ENCODE data around the gene CCDC85B. TPM values are rescaled to one million over a fixed set of nuclear protein-coding genes. Genes with fewer than 3 reads are reported as not detected.

CCDC85B gene
- total and polyA plus RNA-seq, 4 donors = 15.7 to 53.9 (median 36.8) TPM

DNA sequence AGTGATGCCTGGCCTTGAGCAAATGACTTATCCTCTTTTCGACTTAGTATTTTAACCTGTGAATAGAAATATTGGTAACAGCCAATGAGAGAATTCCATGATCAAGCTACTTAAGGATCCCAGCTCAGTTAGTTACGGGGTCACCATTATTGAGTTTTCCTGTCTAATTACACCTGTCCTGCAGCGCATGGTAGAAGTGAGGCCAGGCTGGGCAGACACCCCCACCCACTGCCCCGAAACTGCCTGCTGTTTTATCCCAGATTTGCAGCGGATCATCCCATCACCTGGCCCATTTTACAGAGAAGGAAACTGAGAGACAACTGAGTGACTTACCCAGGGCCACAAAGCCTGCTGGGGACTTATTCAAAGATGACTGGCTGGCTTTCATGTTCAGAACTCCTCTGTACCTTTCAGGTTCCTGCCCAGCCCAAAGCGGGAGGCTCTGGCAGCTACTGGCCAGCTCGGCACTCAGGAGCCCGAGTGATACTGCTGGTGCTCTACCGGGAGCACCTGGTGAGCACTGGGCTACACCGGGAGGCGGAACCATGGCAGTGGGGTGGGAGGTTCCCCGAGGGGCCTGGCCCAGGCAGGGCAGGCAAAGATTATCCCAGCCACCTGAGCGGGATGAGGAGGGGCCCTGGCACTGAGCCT is 28.8 kb upstream of the CCDC85B start:
- Histone ChIP-seq H3K4me1 (ENCODE audit: control insufficient read depth, insufficient read depth, low read length) (peaks cover 41% of the 10 kb centered on the region), H3K36me3 (ENCODE audit: control insufficient read depth, insufficient read depth, low read length) (peaks cover 58% of the 10 kb centered on the region), H3K9me3 (ENCODE audit: control insufficient read depth, insufficient read depth, low read length) (no peaks in the 10 kb centered on the region), H3K27me3 (ENCODE audit: control insufficient read depth, insufficient read depth, low read length) (no peaks in the 10 kb centered on the region), H3K27ac (ENCODE audit: low read depth, low read length) (peak overlapping the region; percentile 100), H3K4me3 (ENCODE audit: low read depth, low read length) (peak overlapping the region; percentile 96)
- WGBS (ENCODE audit: insufficient coverage) = 89% methylated on average over 10 of the region's 13 CpGs
- DNase-seq (ENCODE audit: low read depth in 4 of 6, low spot score in 6 of 6) = peak in 1 of 6 donors; percentile 3

DNA sequence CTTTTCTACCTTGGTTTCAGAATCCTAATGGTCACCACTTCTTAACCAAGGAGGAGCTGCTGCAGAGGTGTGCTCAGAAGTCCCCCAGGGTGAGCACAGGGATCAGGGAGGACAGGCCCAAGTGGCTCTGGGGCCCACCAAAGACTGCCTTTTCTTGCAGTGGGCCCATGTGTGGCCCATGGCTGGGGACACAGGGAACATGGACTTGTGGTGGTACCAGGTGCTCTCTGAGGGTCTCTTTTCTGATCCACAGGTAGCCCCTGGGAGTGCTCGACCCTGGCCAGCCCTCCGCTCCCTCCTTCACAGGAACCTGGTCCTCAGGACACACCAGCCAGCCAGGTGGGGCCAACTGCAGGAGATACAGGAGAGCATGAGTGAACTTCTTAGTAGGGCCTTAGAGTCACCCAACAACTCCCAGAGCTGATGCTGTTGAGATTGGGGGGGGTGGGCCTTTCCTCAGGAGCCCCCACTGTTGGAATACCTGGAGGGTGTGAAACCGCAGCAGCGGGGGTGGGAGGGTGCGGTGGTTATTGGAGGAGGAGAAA is 28.2 kb upstream of the CCDC85B start:
- Histone ChIP-seq H3K9me3 (ENCODE audit: control insufficient read depth, insufficient read depth, low read length) (no peaks in the 10 kb centered on the region), H3K4me3 (ENCODE audit: low read depth, low read length) (no peak overlapping the region), H3K4me1 (ENCODE audit: control insufficient read depth, insufficient read depth, low read length) (peaks cover 37% of the 10 kb centered on the region), H3K27ac (ENCODE audit: low read depth, low read length) (no peak overlapping the region), H3K36me3 (ENCODE audit: control insufficient read depth, insufficient read depth, low read length) (peaks cover 60% of the 10 kb centered on the region), H3K27me3 (ENCODE audit: control insufficient read depth, insufficient read depth, low read length) (no peaks in the 10 kb centered on the region)
- 96% methylated on average over 4 of the region's 5 CpGs for WGBS (ENCODE audit: insufficient coverage)
- DNase-seq (ENCODE audit: low read depth in 4 of 6, low spot score in 6 of 6) = no peak

DNA sequence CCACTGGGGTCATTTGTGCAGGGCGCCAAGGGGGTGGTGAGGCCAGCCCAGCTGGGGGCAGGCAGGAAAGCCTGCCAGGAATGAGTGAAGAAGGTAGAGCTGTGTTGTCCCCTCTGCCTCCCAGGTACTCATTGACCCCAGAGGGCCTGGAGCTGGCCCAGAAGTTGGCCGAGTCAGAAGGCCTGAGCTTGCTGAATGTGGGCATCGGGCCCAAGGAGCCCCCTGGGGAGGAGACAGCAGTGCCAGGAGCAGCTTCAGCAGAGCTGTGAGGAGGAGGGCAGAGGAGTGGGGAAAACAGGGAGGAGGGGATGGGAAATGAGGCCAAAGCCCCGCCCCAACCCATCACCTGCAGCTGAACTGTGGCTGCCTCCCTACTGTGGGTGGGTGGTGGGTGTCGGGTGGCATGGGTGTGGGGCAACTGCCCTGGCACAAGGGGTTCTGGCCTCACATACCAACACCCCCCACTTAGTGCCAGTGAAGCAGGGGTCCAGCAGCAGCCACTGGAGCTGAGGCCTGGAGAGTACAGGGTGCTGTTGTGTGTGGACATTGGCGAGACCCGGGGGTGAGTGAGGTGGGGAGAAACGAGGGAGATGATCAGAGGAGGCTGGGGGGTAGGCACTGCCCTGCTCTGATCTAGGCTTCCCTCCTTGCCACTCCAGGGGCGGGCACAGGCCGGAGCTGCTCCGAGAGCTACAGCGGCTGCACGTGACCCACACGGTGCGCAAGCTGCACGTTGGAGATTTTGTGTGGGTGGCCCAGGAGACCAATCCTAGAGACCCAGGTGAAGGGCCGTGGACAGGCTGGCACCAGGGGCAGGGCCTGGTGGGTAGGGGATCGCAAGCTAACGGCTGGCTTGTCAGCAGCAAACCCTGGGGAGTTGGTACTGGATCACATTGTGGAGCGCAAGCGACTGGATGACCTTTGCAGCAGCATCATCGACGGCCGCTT is 27.3 kb upstream of the CCDC85B start:
- H3K4me1 ChIP-seq (ENCODE audit: control insufficient read depth, insufficient read depth, low read length) = peaks cover 42% of the 10 kb centered on the region
- DNase-seq (ENCODE audit: low read depth in 4 of 6, low spot score in 6 of 6) = peak in 1 of 6 donors; percentile 7
- no peak overlapping the region for H3K27ac ChIP-seq (ENCODE audit: low read depth, low read length)
- H3K4me3 ChIP-seq (ENCODE audit: low read depth, low read length) = no peak overlapping the region
- WGBS (ENCODE audit: insufficient coverage) = 91% methylated on average over 23 of the region's 24 CpGs
- H3K36me3 ChIP-seq (ENCODE audit: control insufficient read depth, insufficient read depth, low read length) = peaks cover 68% of the 10 kb centered on the region
- no peaks in the 10 kb centered on the region for H3K9me3 ChIP-seq (ENCODE audit: control insufficient read depth, insufficient read depth, low read length)
- H3K27me3 ChIP-seq (ENCODE audit: control insufficient read depth, insufficient read depth, low read length) = no peaks in the 10 kb centered on the region

DNA sequence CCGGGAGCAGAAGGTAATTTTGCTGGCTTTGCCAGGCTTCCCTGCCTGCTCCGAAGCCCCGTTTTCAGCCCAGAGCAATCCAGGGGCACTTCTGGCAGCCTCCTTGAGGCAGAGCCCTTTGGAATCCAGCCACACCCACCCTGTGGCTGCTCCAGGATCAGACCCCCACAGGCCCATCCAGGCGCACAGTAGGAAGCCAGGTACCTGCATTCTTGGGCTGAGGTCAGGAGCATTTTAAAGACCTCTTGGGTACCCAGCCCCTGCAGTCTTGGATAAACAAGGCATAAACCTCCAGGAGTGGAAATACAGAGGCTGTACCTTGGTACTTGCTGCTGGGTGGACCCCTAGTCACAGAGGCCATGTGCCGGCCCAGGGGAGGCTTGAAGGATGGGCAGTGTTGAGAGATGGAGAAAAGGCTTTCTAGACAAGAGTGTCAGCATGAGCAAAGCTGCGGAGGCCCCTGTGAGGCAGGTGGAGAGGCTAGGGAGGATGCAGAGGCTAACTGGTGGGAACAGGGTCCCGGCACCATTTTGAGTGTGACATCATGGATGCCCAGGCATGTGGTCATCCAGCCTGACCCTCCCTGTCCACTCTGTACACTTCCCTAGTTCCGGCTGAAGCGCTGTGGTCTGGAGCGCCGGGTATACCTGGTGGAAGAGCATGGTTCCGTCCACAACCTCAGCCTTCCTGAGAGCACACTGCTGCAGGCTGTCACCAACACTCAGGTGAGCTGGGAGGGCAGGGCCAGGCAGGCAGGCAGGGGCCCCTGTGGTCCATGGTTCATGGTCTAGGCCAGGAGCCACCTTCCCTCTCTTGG is 26.4 kb upstream of the CCDC85B start:
- no peaks in the 10 kb centered on the region for H3K9me3 ChIP-seq (ENCODE audit: control insufficient read depth, insufficient read depth, low read length)
- H3K27ac ChIP-seq (ENCODE audit: low read depth, low read length) = no peak overlapping the region
- no peaks in the 10 kb centered on the region for H3K27me3 ChIP-seq (ENCODE audit: control insufficient read depth, insufficient read depth, low read length)
- no peak for DNase-seq (ENCODE audit: low read depth in 4 of 6, low spot score in 6 of 6)
- H3K4me1 ChIP-seq (ENCODE audit: control insufficient read depth, insufficient read depth, low read length) = peaks cover 39% of the 10 kb centered on the region
- H3K4me3 ChIP-seq (ENCODE audit: low read depth, low read length) = no peak overlapping the region
- WGBS (ENCODE audit: insufficient coverage) = 92% methylated on average over 12 of the region's 12 CpGs
- H3K36me3 ChIP-seq (ENCODE audit: control insufficient read depth, insufficient read depth, low read length) = peaks cover 71% of the 10 kb centered on the region

DNA sequence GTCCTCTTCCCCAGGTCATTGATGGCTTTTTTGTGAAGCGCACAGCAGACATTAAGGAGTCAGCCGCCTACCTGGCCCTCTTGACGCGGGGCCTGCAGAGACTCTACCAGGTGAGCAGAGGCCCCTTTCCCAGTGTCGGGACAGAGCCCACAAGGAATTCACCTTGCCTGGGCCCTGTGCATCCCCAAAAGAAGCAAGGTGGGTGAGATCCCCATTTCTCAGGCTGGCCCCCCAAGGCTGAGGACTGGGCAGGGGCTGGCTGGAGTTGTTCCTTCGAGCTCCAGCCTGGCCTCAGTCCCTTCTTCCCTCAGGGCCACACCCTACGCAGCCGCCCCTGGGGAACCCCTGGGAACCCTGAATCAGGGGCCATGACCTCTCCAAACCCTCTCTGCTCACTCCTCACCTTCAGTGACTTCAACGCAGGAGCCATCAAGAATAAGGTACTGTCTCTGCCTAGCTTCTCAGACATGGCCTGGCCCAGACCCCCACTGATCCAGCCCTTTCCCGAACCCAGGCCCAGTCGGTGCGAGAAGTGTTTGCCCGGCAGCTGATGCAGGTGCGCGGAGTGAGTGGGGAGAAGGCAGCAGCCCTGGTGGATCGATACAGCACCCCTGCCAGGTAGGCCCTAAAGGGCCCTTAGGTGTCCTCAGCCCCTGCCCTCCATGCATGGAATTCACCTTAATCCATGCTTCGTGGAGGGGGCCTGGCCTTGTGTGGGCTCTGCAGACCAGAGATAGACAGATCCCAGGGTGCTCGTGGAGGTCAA is 25.6 kb upstream of the CCDC85B start:
- H3K27ac ChIP-seq (ENCODE audit: low read depth, low read length) = no peak overlapping the region
- H3K27me3 ChIP-seq (ENCODE audit: control insufficient read depth, insufficient read depth, low read length) = no peaks in the 10 kb centered on the region
- no peak overlapping the region for H3K4me3 ChIP-seq (ENCODE audit: low read depth, low read length)
- WGBS (ENCODE audit: insufficient coverage) = 93% methylated on average over 18 of the region's 18 CpGs
- H3K9me3 ChIP-seq (ENCODE audit: control insufficient read depth, insufficient read depth, low read length) = no peaks in the 10 kb centered on the region
- peaks cover 77% of the 10 kb centered on the region for H3K36me3 ChIP-seq (ENCODE audit: control insufficient read depth, insufficient read depth, low read length)
- DNase-seq (ENCODE audit: low read depth in 4 of 6, low spot score in 6 of 6) = no peak
- peaks cover 35% of the 10 kb centered on the region for H3K4me1 ChIP-seq (ENCODE audit: control insufficient read depth, insufficient read depth, low read length)

DNA sequence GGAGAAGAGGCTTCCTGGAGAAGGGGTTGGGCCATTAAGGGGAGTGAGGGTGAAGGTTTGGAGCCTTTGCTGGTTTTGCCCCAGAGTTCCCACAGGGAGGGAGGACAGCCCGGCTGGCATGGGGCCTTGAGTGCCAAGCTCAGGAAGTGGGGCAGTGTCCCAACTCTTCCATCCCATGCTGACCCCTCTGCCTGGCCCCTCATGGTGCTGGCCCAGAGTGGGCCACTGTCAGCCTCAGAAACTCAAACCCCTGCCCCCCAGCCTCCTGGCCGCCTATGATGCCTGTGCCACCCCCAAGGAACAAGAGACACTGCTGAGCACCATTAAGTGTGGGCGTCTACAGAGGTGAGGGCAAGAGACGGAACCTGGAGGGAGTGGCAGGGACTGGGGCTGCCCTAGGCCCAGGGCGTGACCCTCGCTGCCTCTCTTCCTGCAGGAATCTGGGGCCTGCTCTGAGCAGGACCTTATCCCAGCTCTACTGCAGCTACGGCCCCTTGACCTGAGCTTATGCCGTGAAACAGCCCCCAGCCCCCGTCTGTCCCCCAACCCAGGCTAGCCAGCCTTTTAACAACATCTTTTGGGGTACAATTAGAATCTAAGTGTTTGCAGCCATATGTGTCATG is 24.8 kb upstream of the CCDC85B start:
- no peaks in the 10 kb centered on the region for H3K27me3 ChIP-seq (ENCODE audit: control insufficient read depth, insufficient read depth, low read length)
- WGBS (ENCODE audit: insufficient coverage) = 96% methylated on average over 8 of the region's 9 CpGs
- H3K4me1 ChIP-seq (ENCODE audit: control insufficient read depth, insufficient read depth, low read length) = peaks cover 32% of the 10 kb centered on the region
- no peak overlapping the region for H3K27ac ChIP-seq (ENCODE audit: low read depth, low read length)
- no peaks in the 10 kb centered on the region for H3K9me3 ChIP-seq (ENCODE audit: control insufficient read depth, insufficient read depth, low read length)
- H3K36me3 ChIP-seq (ENCODE audit: control insufficient read depth, insufficient read depth, low read length) = peaks cover 85% of the 10 kb centered on the region
- DNase-seq (ENCODE audit: low read depth in 4 of 6, low spot score in 6 of 6) = no peak
- H3K4me3 ChIP-seq (ENCODE audit: low read depth, low read length) = no peak overlapping the region

DNA sequence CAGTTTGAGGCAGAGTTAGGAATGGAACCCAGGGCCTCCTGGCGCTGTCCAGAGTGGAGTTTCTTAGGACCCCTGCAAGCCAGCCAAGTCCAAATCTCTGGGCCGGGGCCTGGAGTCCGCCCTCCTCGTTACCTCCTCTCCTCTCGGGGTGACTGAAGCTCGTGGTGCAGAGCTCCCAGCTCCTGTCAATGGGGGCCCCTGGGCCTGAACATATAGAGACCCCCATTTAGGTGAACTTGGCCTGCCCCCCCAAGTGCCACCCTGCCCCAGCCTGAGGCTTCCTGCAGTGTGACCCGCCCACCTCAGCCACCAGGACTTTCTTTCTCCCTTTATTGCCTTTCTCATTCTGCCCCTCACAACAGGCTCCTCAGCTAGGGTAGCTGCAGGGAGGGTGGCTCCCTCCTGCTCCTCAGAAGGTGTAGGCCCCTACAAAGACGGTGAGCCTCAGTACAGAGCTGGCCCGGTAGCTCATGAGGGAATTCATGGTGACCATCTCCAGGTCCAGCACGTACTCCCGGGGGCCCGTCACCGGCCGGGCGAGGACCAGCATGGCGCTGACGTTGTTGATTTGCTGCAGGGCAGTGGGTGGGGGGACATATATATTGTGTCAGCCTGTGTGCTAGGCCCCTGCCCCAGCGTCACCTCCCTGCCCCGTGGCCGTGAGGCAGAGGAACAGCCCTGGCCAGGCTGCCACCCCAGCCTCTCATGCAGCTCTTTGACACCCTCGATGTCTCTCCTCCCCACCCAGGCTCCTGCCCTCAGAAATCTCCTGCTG is 23.8 kb upstream of the CCDC85B start:
- 88% methylated on average over 21 of the region's 21 CpGs for WGBS (ENCODE audit: insufficient coverage)
- DNase-seq (ENCODE audit: low read depth in 4 of 6, low spot score in 6 of 6) = no peak
- H3K27ac ChIP-seq (ENCODE audit: low read depth, low read length) = no peak overlapping the region
- no peaks in the 10 kb centered on the region for H3K27me3 ChIP-seq (ENCODE audit: control insufficient read depth, insufficient read depth, low read length)
- H3K4me1 ChIP-seq (ENCODE audit: control insufficient read depth, insufficient read depth, low read length) = peaks cover 31% of the 10 kb centered on the region
- H3K4me3 ChIP-seq (ENCODE audit: low read depth, low read length) = no peak overlapping the region
- H3K9me3 ChIP-seq (ENCODE audit: control insufficient read depth, insufficient read depth, low read length) = no peaks in the 10 kb centered on the region
- H3K36me3 ChIP-seq (ENCODE audit: control insufficient read depth, insufficient read depth, low read length) = peaks cover 89% of the 10 kb centered on the region

Data from spinal cord (tissue), 10 donors.